GM12891 (cell line): ENCODE results near the gene PITRM1.

Source experiments
- POLR2A ChIP-seq: IDR thresholded peaks from 2 replicates; pipeline ENCODE4 v1.6.1; 2011; ENCODE audit warnings: low read depth, low read length, control low read depth
- SPI1 ChIP-seq: IDR thresholded peaks from 2 replicates; pipeline ENCODE4 v1.6.1; 2011; ENCODE audit warnings: low read depth, low read length, control low read depth
- TAF1 ChIP-seq: IDR thresholded peaks from 2 replicates; pipeline ENCODE4 v1.6.1; 2011; ENCODE audit warnings: low read depth, low read length, control low read depth

- no peak for TF ChIP-seq TAF1
- no peak for TF ChIP-seq POLR2A
- no peak for TF ChIP-seq SPI1
Observed at GRCh38 chr10:3109633-3110032, 62.9 kb downstream of the PITRM1 start.
